ENCODE results near the gene AHCYL1. TPM values are rescaled to one million over a fixed set of nuclear protein-coding genes. Genes with fewer than 3 reads are reported as not detected.
A peak's percentile ranks its signal among the peaks of the same experiment; 100 is the strongest.

Gene AHCYL1
- total RNA-seq, 1 donor from 2014 or later = 65.5 TPM

GRCh38 chr1:109946511-109946910 is 38.1 kb upstream of the AHCYL1 start:
- H3K4me3 Mint-ChIP-seq = no peak overlapping the region
- H2AFZ ChIP-seq (replicated peaks) = no peak overlapping the region

DNA sequence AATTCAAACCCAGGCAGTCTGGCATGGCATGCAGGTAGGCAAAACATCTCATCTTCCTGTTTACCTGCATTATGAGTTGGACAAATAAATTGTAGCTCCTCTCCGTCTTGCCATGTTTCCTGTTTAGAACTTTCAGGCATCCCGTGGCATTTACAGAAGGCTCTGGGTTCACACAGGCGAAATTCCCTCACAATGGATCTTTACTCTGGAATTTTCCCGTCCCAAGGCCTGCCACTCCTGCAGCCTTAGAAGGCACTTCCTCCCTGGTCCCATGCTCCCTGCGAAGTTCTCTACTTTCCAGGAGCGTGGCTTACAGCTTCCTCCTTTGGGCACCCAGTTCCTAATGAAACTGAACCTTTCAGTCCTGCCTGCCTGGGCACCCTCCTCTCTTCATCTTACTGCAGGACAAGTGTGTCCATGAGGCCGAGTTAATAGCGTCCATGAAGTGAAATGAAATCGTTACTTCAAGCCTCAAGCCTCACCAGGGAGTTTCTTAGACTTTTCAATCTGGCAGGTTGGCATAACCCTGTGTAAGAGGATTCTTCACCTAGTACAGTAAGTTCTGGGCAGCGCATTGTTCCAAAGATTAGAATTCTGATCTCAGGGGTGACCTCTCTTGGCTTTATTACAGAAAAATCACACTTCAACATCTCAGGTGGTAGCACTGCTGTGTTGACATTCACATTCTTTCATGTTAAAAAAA is 36.8 kb upstream of the AHCYL1 start:
- Histone ChIP-seq H3F3A (ENCODE audit: low read depth) (no peaks in the 10 kb centered on the region), H3K4me2 (no peak overlapping the region), H3K36me3 (no peaks in the 10 kb centered on the region), H3K27ac (no peak overlapping the region), H3K9ac (no peak overlapping the region), H3K27me3 (no peaks in the 10 kb centered on the region), H2AFZ (replicated peaks) (peak overlapping the region; percentile 99), H3K79me2 (ENCODE audit: low read depth) (no peaks in the 10 kb centered on the region), H4K20me1 (ENCODE audit: low read depth) (no peaks in the 10 kb centered on the region), H3K4me1 (peaks cover 8% of the 10 kb centered on the region), H3K4me3 (no peak overlapping the region), H3K9me3 (ENCODE audit: low read depth) (no peaks in the 10 kb centered on the region)
- TF ChIP-seq EZH2phosphoT487 (IDR thresholded peaks at IDR 0.05) (no peak), EZH2 (IDR thresholded peaks at IDR 0.05) (no peak)
- TF ChIP-seq, protein P1, sequence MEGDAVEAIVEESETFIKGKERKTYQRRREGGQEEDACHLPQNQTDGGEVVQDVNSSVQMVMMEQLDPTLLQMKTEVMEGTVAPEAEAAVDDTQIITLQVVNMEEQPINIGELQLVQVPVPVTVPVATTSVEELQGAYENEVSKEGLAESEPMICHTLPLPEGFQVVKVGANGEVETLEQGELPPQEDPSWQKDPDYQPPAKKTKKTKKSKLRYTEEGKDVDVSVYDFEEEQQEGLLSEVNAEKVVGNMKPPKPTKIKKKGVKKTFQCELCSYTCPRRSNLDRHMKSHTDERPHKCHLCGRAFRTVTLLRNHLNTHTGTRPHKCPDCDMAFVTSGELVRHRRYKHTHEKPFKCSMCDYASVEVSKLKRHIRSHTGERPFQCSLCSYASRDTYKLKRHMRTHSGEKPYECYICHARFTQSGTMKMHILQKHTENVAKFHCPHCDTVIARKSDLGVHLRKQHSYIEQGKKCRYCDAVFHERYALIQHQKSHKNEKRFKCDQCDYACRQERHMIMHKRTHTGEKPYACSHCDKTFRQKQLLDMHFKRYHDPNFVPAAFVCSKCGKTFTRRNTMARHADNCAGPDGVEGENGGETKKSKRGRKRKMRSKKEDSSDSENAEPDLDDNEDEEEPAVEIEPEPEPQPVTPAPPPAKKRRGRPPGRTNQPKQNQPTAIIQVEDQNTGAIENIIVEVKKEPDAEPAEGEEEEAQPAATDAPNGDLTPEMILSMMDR (IDR thresholded peaks at IDR 0.05) = no peak
- H3K4me1 Mint-ChIP-seq = peaks cover 6% of the 10 kb centered on the region
- H3K36me3 Mint-ChIP-seq = no peaks in the 10 kb centered on the region
- no peak overlapping the region for H3K4me3 Mint-ChIP-seq
- H3K27me3 Mint-ChIP-seq (ENCODE audit: insufficient read depth, low read depth) = peaks cover 4% of the 10 kb centered on the region
- no peak overlapping the region for H3K27ac Mint-ChIP-seq
- no peak for DNase-seq (ENCODE audit: low spot score)
- H3K9me3 Mint-ChIP-seq = no peaks in the 10 kb centered on the region

More at GRCh38 chr1:109946511-109946910, 38.1 kb upstream of the AHCYL1 start:
- H3K4me1 ChIP-seq = peaks cover 8% of the 10 kb centered on the region
- Mint-ChIP-seq H3K4me1 (peaks cover 6% of the 10 kb centered on the region), H3K27ac (no peak overlapping the region), H3K9me3 (no peaks in the 10 kb centered on the region), H3K36me3 (no peaks in the 10 kb centered on the region), H3K27me3 (ENCODE audit: insufficient read depth, low read depth) (peaks cover 2% of the 10 kb centered on the region)
- H3K9ac ChIP-seq = no peak overlapping the region
- H3K4me2 ChIP-seq = no peak overlapping the region
- TF ChIP-seq, protein P1 (IDR thresholded peaks at IDR 0.05) = no peak
- no peak for TF ChIP-seq EZH2 (IDR thresholded peaks at IDR 0.05)
- no peak for TF ChIP-seq EZH2phosphoT487 (IDR thresholded peaks at IDR 0.05)
- no peaks in the 10 kb centered on the region for H4K20me1 ChIP-seq (ENCODE audit: low read depth)
- no peaks in the 10 kb centered on the region for H3K36me3 ChIP-seq
- no peak overlapping the region for H3K4me3 ChIP-seq
- no peaks in the 10 kb centered on the region for H3K27me3 ChIP-seq
- no peak overlapping the region for H3K27ac ChIP-seq
- H3K9me3 ChIP-seq (ENCODE audit: low read depth) = no peaks in the 10 kb centered on the region
- no peaks in the 10 kb centered on the region for H3F3A ChIP-seq (ENCODE audit: low read depth)
- no peak for DNase-seq (ENCODE audit: low spot score)
- H3K79me2 ChIP-seq (ENCODE audit: low read depth) = no peaks in the 10 kb centered on the region

- H3K27me3 ChIP-seq = no peaks in the 10 kb centered on the region
- Mint-ChIP-seq H3K9me3 (no peaks in the 10 kb centered on the region), H3K4me1 (peaks cover 6% of the 10 kb centered on the region), H3K4me3 (no peak overlapping the region), H3K27me3 (ENCODE audit: insufficient read depth, low read depth) (peaks cover 4% of the 10 kb centered on the region), H3K27ac (no peak overlapping the region), H3K36me3 (no peaks in the 10 kb centered on the region)
- peaks cover 8% of the 10 kb centered on the region for H3K4me1 ChIP-seq
- H3K4me2 ChIP-seq = no peak overlapping the region
- H2AFZ ChIP-seq (replicated peaks) = no peak overlapping the region
- H4K20me1 ChIP-seq (ENCODE audit: low read depth) = no peaks in the 10 kb centered on the region
- H3K27ac ChIP-seq = no peak overlapping the region
- no peak overlapping the region for H3K9ac ChIP-seq
- no peaks in the 10 kb centered on the region for H3K36me3 ChIP-seq
- H3K79me2 ChIP-seq (ENCODE audit: low read depth) = no peaks in the 10 kb centered on the region
- H3F3A ChIP-seq (ENCODE audit: low read depth) = no peaks in the 10 kb centered on the region
- no peaks in the 10 kb centered on the region for H3K9me3 ChIP-seq (ENCODE audit: low read depth)
- no peak overlapping the region for H3K4me3 ChIP-seq
- no peak for TF ChIP-seq EZH2phosphoT487 (IDR thresholded peaks at IDR 0.05)
- TF ChIP-seq, protein P1 (IDR thresholded peaks at IDR 0.05) = no peak
- no peak for TF ChIP-seq EZH2 (IDR thresholded peaks at IDR 0.05)
- no peak for DNase-seq (ENCODE audit: low spot score)
Observed at GRCh38 chr1:109948285-109948630, 36.3 kb upstream of the AHCYL1 start.

Measured in neural progenitor cell (in vitro differentiated cells).